GM12878 (cell line): ENCODE results near the gene POMT2.
A peak's percentile ranks its signal among the peaks of the same experiment; 100 is the strongest.

Experiments used
- FOXK2 ChIP-seq: fragments of 450-650 bp; IDR thresholded peaks from 2 replicates; pipeline ENCODE4 v1.6.1; 2017; ENCODE audit warnings: mild to moderate bottlenecking, moderate library complexity
- RAD21 ChIP-seq: IDR thresholded peaks from 2 replicates; pipeline ENCODE4 v1.6.1; 2011; ENCODE audit warnings: mild to moderate bottlenecking, low read depth, low read length, moderate library complexity; ENCODE audit not compliant: insufficient read depth
- SREBF2 ChIP-seq: IDR thresholded peaks from 2 replicates; pipeline ENCODE4 v1.6.1; 2012; ENCODE audit warnings: mild to moderate bottlenecking, low read length
- STAT3 ChIP-seq: IDR thresholded peaks from 2 replicates; pipeline ENCODE4 v1.6.1; 2011; ENCODE audit warnings: low read depth, low read length, improper control_type of control experiment
- TAF1 ChIP-seq: IDR thresholded peaks from 2 replicates; pipeline ENCODE4 v1.6.1; 2011; ENCODE audit warnings: mild to moderate bottlenecking, low read depth, low read length, borderline replicate concordance
- TARDBP ChIP-seq: IDR thresholded peaks from 2 replicates; pipeline ENCODE4 v1.6.1; 2016; ENCODE audit warnings: borderline replicate concordance
- TF ChIP-seq, protein P1 (sequence below): fragments of 450-650 bp; IDR thresholded peaks from 2 replicates; pipeline ENCODE4 v1.6.1; 2017; ENCODE audit warnings: mild to moderate bottlenecking

DNA sequence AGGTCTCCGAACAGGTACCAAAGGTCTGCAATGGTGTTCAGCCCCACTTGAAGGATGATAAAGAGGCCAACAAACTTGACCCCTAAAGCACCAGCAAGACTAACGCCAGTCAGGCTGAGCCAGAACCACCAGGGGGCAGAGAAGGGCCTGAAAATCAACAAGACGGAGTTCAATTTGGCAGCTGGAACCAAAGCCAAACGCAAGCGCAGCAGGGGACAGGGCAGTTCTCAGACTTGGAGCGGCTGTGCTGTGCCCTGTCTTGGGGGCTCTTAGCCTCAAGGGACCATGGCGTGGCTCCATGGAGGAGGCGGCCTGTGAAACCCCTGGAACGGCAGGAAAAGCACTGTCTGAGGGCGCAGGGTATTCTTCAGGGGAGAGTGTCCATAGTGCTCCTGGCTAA, 19.6 kb downstream of the POMT2 start:
- no peak for TF ChIP-seq STAT3
- no peak for TF ChIP-seq TARDBP
- TF ChIP-seq SREBF2, result no peak
- TF ChIP-seq TAF1, result no peak
- TF ChIP-seq RAD21, result peak; percentile 83
- no peak for TF ChIP-seq FOXK2
- TF ChIP-seq, protein P1, sequence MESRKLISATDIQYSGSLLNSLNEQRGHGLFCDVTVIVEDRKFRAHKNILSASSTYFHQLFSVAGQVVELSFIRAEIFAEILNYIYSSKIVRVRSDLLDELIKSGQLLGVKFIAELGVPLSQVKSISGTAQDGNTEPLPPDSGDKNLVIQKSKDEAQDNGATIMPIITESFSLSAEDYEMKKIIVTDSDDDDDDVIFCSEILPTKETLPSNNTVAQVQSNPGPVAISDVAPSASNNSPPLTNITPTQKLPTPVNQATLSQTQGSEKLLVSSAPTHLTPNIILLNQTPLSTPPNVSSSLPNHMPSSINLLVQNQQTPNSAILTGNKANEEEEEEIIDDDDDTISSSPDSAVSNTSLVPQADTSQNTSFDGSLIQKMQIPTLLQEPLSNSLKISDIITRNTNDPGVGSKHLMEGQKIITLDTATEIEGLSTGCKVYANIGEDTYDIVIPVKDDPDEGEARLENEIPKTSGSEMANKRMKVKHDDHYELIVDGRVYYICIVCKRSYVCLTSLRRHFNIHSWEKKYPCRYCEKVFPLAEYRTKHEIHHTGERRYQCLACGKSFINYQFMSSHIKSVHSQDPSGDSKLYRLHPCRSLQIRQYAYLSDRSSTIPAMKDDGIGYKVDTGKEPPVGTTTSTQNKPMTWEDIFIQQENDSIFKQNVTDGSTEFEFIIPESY, result no peak
